NCI-H748 (cell line): ENCODE results near the gene HYI.
A peak's percentile ranks its signal among the peaks of the same experiment; 100 is the strongest.
"Not testable (repeated sequence)": the region's sequence is repeated elsewhere in the genome, so short reads cannot be mapped to it uniquely, and the experiment has no call there.

Experiments used
- DNase-seq: peaks from one replicate; lab custom pipeline; 2025; ENCODE audit not compliant: unreplicated experiment; lab: John Stamatoyannopoulos, UW

The HYI gene, protein sequence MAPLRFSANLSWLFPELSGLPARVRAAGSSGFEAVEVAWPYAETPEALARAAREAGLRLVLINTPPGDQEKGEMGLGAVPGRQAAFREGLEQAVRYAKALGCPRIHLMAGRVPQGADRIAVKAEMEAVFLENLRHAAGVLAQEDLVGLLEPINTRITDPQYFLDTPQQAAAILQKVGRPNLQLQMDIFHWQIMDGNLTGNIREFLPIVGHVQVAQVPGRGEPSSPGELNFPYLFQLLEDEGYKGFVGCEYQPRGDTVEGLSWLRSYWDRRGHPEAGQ

DNA sequence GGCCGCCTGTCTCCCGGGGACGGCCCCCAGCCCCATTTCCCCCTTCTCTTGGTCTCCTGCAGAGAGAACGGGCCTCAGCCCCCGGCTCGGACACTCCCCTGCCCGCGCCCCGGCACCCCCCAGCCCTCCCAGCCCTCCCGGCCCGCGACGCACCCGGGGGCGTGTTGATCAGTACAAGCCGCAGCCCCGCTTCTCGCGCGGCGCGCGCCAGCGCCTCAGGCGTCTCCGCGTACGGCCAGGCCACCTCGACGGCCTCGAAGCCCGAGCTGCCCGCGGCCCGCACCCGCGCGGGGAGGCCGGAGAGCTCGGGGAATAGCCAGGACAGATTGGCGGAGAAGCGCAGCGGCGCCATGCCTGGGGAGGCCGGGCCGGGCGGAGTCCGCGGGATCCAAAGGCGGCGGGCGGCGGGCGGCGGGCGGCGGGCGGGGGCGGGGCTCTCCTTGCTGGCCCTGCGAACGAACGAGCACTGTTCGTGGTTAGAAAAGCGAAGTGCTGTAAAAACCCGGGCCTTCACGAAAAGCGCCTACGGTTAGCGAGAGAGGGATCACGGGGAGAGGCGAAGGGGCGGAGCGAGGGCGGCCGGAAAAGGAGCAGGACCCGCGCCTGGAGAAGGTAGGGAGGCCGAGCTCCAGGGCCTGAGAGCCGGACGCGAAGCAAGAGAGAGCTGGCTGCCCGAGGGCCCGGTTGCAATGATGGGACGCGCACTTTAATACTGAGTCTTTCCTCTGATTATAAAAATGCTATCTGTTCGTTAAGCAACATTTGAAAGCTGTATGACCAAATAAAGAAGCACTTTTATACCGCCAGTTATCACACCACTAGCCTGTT lies at the start of gene HYI:
Gene HYI, minus strand, starts transcription at position 490 of the 828 bp plus-strand sequence. Its CDS starts 138 bp downstream, at position 352.
- DNase-seq, result peak; percentile 100

DNA sequence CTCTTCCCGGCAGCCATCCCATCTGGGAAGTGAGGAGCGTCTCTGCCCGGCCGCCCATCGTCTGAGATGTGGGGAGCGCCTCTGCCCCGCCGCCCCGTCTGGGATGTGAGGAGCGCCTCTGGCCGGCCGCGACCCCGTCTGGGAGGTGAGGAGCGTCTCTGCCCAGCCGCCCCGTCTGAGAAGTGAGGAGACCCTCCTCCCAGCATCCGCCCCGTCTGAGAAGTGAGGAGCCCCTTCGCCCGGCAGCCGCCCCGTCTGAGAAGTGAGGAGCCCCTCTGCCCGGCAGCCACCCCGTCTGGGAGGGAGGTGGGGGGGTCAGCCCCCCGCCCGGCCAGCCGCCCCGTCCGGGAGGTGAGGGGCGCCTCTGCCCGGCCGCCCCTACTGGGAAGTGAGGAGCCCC lies 48.1 kb upstream of the HYI start:
- not testable (repeated sequence) for DNase-seq

DNA sequence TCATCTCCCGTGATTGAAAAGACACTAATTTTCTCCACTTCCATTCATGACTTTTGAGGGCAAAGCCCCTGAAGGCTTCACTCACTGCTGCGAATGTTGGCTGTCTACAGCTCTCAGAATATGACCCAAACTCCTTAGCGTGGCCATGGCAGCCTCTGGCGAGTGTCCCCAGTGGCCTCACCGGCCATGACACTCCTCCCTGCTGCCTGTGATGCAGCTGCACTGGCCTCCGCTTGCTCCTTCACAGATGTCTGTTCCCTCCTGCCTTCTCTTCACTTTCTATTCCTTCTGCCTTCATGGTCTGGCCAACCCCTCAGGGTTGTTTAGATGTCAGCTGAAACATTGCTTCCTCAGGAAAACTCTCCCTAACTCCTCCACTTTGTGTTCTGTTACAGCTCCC lies 46.2 kb upstream of the HYI start:
- DNase-seq, result no peak

DNA sequence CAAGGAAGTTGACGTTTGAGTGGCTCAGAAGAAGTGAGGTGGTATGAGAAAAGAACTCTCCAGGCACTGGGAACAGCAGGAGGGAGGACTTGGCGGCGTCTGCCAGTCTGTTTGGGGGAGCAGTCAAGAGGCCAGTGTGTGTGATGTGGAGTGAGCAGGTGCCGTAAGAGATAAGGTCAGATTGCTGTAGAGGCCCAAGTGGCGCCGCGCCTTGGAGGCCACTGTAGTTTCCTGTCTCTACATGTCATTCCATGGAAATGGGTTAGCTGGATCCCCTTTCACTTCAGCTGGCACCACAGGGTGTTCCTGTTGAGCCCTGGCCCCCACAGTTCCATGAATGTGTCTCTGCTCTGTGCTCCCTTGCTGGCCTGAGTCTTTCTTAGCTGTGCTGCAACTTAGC lies 41.5 kb upstream of the HYI start:
- DNase-seq, result no peak

DNA sequence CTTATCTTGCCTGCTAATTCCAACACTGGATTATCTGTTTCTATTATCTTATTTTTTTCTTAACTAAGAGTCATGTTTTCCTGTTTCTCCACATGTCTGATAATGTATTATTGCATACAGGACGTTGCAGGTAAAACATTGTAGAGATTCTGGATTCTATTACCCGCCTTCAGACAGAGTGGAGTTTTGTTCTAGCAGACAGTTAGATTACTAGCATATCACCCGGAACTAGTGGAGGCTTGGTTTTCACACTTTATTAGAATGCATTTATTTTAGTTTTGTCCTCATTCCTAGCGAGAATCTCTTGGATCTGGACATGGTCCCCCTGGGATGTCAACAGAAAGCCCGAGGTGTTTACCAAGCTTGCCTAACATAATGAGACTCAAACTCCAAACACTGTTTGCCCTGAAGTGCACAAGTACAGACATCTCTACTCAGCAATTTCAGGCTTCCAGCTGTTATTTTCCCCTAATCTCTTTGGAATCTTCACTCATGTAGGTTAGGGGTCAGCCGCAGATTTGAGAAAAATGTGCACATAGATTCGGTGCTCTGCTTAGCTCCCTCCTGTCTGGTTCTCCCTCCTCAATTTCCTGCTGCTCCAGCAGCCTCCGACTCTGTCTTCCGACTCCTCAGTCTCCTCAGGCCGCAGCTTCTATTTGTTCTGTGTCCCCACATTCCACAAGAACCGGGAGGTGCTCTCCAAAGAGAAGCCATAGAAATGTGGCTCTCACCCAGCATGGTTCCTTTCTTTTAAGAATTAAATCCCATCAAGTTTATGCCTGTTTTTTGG lies 40.1 kb upstream of the HYI start:
- DNase-seq, result no peak

DNA sequence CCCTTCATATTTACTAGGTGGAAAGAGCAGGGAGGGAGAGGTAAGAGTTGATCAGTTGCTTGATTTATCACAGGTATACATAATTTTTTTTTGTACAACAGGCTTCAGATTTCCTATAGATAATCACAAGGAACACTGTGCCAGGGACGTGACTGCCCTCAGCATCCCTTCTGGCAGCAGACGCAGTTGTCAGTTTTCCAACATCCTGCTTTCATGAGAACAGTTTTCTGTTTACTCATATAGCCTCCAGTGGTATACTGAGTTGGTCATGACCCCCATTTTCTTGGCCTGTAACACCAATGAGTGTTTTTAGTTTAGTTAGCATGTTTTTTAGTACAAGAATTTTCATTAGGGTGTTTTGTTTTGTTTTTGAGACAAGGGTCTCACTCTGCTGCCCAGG lies 39.1 kb upstream of the HYI start:
- no peak for DNase-seq

DNA sequence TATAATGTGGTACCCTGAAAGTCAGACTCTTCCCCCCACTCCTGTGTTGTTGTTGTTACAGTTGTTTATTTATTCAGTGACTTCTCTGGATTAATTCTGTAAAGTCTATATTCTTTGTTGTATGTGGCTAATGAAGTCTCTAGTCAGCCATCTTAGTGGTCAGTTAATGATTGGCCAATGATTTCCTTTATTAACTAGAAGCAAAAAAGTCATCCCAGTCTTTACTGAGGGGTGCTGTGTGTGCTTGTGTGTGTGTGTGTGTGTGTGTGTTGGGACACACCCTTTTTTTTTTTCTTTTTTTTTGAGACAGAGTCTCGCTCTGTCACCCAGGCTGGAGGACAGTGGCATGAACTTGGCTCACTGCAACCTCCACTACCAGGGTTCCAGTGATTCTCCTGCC lies 37.3 kb upstream of the HYI start:
- no peak for DNase-seq

DNA sequence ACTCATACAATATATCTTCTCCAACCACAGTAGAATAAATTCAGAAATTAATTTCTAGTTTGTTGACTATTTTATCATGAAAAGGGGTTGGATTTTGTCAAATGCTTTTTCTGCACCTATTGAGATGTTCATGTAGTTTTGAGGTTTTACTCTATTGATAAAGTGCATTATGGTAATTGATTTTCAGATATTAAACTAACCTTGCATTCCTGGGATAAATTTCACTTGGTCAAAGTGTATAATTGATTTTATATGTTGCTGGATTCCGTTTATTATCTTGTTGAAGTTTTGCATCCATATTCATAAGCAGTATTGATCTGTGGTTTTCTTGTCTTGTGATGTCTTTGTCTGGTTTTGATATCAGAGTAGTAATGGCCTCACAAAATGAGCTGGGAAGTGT lies 34.4 kb upstream of the HYI start:
- DNase-seq, result no peak

DNA sequence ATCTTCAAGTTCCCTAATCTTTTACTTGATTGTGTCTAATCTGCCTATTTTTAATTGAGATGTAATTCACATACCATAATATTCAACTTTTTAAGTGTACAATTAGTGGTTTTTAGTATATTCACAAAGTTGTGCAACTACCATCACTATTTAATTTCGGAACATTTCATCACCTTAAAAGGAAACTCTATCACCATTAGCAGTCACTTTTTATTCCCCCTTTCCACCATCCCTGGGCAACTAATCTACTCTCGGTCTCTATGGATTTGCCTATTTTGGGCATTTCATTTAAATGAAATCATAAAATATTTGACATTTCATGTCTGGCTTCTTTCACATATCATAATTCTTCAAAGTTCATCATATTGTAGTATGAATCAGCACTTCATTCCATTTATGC lies 30.6 kb upstream of the HYI start:
- DNase-seq, result no peak

DNA sequence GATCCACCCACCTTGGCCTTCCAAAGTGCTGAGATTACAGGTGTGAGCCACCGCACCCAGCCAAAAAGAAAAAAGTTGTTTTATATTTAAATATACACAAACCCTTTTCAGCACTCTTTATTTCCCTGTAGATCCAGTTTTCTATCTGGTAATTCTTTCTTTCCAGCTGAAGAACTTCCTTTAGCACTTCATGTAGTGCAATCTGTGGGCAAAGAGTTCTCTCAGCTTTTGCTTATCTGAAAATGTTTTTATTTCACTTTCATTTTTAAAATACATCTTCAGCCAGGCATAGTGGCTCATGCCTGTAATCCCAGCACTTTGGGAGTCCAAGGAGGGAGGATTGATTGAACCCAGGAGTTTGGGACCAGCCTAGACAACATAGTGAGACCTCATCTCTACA lies 28.5 kb upstream of the HYI start:
- DNase-seq, result no peak

DNA sequence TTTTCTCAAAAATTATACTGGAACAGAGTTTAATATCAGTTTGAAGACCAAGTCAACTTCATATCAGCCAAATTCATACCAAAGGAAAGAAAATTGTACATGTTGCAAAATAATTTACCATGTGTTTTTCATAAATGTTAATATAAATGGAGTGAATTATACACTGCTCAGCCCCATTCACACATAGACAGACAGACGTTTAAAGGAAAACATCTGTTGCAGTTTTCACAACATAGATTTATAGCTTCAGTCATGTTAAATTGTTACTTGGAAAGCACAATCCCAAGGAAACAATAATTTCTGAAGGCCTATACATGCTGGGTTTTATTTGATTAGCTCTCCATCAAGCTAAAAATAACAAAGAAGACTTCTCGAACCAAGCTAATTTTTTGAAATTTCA lies 27.8 kb upstream of the HYI start:
- DNase-seq, result no peak

DNA sequence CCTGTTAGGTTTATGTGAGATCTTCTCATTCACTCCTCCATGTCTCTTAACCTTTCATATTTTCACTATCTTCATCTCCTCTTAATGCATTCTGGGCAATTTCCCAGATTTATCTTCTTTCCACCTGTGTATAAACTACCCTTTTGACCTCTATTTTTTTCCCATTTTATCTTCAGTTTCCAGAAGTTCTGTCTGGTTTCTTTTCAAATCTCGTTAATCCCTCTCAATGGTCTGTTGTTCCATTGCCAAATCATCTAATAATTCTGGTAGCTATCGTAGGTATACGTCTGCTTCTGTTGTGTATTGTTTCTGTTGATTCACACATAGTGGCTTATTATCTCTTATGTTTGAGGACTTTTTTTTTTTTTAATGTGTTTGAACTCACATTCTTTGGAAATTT lies 25.7 kb upstream of the HYI start:
- no peak for DNase-seq

DNA sequence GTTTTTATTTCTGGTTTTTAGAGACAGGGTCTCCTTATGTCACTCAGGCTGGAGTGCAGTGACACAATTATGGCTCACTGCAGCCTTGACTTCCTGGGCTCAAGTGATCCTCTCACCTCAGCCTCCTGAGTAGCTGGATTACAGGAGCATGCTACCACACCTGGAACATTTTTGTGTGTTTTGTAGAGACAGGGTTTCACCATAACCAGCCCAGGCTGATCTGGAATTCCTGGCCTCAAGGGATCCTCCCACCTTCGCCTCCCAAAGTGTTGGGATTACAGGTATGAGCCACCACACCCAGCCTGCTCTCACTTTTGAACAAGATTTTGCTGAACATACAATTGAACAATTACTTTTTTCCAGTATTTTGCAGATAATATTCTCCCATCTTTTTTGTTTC lies 24.0 kb upstream of the HYI start:
- DNase-seq, result no peak

DNA sequence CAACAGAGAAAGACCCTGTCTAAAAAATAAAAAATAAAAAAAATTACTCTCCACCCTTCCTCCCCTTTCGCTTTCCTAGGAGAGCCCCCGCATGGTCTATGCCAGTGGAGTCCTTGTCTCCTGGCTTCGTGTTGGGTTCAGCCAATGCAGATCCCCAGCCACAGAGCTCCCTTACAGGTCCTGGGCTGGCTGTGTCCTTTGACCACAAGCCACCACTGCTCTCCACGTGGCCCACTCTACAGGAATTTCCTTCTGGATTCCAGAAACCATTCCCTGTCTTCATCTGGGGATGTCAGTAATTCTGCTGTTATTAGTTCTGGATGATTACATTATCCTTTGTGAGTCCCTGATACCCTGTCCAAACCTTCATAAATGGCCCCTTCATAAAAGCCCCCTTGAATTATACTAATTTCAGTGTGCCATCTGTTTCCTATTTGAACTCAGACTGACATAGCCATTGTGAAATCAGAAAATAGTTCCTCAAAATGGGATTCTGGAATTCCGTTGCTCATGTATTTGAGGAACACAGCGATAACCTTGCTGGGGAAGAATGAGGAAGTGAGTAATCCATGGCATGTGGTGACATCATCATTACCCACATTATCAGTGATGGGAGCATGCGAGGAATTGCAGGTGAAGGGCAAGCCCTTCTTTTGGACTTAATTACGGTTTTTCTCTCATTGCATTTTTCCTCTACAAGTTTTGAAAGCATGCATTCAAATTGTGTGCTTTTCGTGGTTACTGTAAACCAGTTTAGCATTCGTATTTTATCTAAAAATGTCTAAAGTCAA lies 22.1 kb upstream of the HYI start:
- not testable (repeated sequence) for DNase-seq

DNA sequence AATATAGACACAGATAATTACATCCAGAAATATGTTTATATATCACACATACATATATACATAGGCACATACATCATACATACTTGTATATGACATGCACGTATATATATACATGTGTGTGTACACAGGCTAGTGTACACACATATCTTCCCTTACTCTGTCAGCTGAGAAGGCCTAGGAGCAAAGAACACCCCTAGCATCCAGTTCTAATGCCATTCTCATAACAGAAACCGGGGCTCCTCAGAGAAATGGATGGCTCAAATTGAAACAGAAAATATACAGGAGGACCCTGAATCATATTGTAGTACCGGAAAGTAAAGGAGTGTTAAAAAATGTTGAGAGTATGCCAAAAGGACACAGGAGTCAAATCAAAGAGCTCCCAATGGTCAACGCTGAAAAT lies 19.7 kb upstream of the HYI start:
- DNase-seq, result no peak

DNA sequence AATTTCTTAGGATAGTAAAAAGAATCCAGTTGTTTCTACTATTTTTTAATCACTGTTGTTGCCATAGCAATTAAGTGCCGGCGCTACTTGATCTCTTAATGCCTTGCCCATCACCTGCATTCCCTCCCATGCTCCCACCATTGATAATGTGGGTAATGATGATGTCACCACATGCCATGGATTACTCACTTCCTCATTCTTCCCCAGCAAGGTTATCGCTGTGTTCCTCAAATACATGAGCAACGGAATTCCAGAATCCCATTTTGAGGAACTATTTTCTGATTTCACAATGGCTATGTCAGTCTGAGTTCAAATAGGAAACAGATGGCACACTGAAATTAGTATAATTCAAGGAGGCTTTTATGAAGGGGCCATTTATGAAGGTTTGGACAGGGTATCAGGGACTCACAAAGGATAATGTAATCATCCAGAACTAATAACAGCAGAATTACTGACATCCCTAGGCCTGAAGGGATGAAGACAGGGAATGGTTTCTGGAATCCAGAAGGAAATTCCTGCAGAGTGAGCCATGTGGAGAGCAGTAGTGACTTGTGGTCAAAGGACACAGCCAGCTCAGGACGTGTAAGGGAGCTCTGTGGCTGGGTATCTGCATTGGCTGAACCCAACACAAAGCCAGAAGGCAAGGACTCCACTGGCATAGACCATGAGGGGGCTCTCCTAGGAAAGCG lies 18.9 kb upstream of the HYI start:
- DNase-seq, result peak; percentile 72

DNA sequence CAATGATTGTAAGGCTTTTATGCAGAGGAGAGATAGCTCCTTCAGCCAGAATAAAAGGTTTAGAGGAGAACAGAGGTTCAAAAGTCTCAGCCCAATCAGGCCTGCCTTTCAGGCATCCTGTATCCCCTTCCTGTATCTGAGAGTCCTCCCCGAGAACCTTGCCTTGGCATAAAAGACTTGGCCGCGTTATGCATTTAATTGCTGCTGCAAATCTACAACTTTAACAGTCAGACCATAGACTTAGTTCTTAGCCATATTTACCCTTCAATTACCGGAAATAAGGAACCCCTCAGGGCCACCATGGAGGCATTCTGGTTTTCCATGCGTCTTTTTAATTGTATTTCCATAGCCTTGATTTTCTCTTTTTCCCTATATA lies 18.3 kb upstream of the HYI start:
- no peak for DNase-seq

DNA sequence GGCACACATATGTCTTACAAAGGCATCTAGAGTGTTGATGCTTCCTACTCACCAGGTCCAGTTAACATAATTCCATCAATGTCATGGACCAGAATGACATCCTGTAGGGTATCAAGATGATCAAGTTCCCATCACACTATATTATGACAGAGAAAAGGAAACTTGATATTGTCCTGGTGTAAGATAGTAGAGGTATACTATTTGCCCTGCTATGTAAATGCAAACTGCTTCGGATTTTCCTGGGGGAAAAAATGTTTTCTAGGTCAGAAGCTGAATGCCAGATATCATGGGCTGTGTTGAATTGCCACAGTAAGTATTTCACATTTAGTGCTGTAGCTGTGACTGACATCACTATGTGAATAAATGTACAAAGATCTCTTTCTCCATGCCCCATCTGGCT lies 16.2 kb upstream of the HYI start:
- DNase-seq, result no peak

DNA sequence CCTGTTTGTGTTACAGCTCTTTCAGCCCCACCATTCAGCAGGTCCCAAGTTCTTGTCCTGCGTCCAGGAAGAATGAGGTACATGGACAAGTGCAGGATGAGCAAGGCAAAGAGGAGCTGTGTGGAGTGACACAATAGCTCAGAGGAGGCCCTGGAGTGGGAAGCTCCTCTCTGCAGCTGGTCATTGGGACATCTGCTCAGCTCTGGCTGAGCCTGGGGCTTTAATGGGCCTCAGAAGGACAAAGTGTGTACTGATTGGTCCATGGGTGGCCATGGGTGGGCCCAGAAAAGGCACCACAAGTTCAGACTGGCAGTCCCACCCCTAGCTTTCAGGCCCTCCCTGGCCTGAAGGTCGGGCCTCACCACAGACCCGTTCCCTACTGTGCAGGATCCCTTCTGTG lies 14.7 kb upstream of the HYI start:
- no peak for DNase-seq

DNA sequence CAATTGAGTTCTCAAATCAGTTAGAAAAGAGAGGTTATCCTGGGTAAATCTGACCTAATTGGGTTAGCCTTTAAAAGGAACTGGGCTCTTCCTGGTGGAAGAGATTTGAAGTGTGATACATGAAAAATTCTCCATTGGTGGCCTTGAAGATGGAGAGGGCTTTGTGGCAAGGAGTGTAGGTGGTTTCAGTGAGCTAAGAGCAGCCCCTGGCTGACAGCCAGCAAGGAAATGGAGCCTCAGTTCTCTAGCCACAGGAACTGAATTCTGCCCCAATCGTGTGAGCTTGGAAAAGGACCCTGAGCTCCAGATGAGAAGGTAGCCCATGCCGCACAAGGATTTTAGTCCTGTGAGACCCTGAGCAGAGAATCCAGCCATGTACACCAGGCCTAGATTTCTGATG lies 12.7 kb upstream of the HYI start:
- DNase-seq, result no peak
